IPS-15b (cell line): ENCODE results near the gene GREB1L.
"Not testable (repeated sequence)": the region's sequence is repeated elsewhere in the genome, so short reads cannot be mapped to it uniquely, and the experiment has no call there.

Experiments used
- H3K27me3 ChIP-seq: one replicate; pipeline ENCODE4 v1.6.1; 2013; ENCODE audit warnings: low read length; ENCODE audit not compliant: control insufficient read depth, insufficient read depth
- H3K36me3 ChIP-seq: one replicate; pipeline ENCODE4 v1.6.1; 2013; ENCODE audit warnings: low read length; ENCODE audit not compliant: control insufficient read depth, insufficient read depth
- H3K4me1 ChIP-seq: one replicate; pipeline ENCODE4 v1.6.1; 2013; ENCODE audit warnings: mild to moderate bottlenecking, low read length; ENCODE audit not compliant: control insufficient read depth, insufficient read depth
- H3K4me3 ChIP-seq: one replicate; pipeline ENCODE4 v1.5.1; 2013; ENCODE audit warnings: low read depth, low read length
- H3K9ac ChIP-seq: one replicate; pipeline ENCODE4 v1.6.1; 2013; ENCODE audit warnings: low read depth, mild to moderate bottlenecking, low read length
- H3K9me3 ChIP-seq: one replicate; pipeline ENCODE4 v1.6.1; 2013; ENCODE audit warnings: mild to moderate bottlenecking, low read length; ENCODE audit not compliant: control insufficient read depth, insufficient read depth

GREB1L gene

GRCh38 chr18:21295101-21295500 lies 53.1 kb downstream of the GREB1L start:
- Histone ChIP-seq H3K36me3 (no peaks in the 10 kb centered on the region), H3K4me3 (no peak overlapping the region), H3K27me3 (no peaks in the 10 kb centered on the region), H3K9ac (no peak overlapping the region), H3K4me1 (peaks cover 14% of the 10 kb centered on the region), H3K9me3 (no peaks in the 10 kb centered on the region)

GRCh38 chr18:21296045-21296444 lies 54.0 kb downstream of the GREB1L start:
- Histone ChIP-seq H3K9me3 (no peaks in the 10 kb centered on the region), H3K27me3 (no peaks in the 10 kb centered on the region), H3K4me1 (peaks cover 20% of the 10 kb centered on the region), H3K36me3 (no peaks in the 10 kb centered on the region), H3K4me3 (no peak overlapping the region), H3K9ac (no peak overlapping the region)

- peaks cover 34% of the 10 kb centered on the region for H3K4me1 ChIP-seq
- H3K9ac ChIP-seq, result no peak overlapping the region
- no peak overlapping the region for H3K4me3 ChIP-seq
- no peaks in the 10 kb centered on the region for H3K9me3 ChIP-seq
- no peaks in the 10 kb centered on the region for H3K36me3 ChIP-seq
- H3K27me3 ChIP-seq, result no peaks in the 10 kb centered on the region
These were observed 56.3 kb downstream of the GREB1L start for GRCh38 chr18:21298351-21298750.

- Histone ChIP-seq H3K36me3 (no peaks in the 10 kb centered on the region), H3K4me3 (no peak overlapping the region), H3K4me1 (peaks cover 34% of the 10 kb centered on the region), H3K9ac (no peak overlapping the region), H3K27me3 (no peaks in the 10 kb centered on the region), H3K9me3 (no peaks in the 10 kb centered on the region)
These were observed 58.2 kb downstream of the GREB1L start for GRCh38 chr18:21300035-21300907.

GRCh38 chr18:21300908-21301200 lies 58.8 kb downstream of the GREB1L start:
- H3K4me3 ChIP-seq, result no peak overlapping the region
- H3K9me3 ChIP-seq, result no peaks in the 10 kb centered on the region
- peaks cover 32% of the 10 kb centered on the region for H3K4me1 ChIP-seq
- no peak overlapping the region for H3K9ac ChIP-seq
- no peaks in the 10 kb centered on the region for H3K27me3 ChIP-seq
- no peaks in the 10 kb centered on the region for H3K36me3 ChIP-seq

GRCh38 chr18:21303445-21303844 lies 61.4 kb downstream of the GREB1L start:
- no peaks in the 10 kb centered on the region for H3K27me3 ChIP-seq
- H3K36me3 ChIP-seq, result no peaks in the 10 kb centered on the region
- H3K4me1 ChIP-seq, result peaks cover 27% of the 10 kb centered on the region
- no peak overlapping the region for H3K4me3 ChIP-seq
- no peaks in the 10 kb centered on the region for H3K9me3 ChIP-seq
- H3K9ac ChIP-seq, result no peak overlapping the region

- H3K4me3 ChIP-seq, result no peak overlapping the region
- peaks cover 27% of the 10 kb centered on the region for H3K4me1 ChIP-seq
- H3K27me3 ChIP-seq, result no peaks in the 10 kb centered on the region
- H3K9me3 ChIP-seq, result no peaks in the 10 kb centered on the region
- H3K36me3 ChIP-seq, result no peaks in the 10 kb centered on the region
- no peak overlapping the region for H3K9ac ChIP-seq
These were observed 61.9 kb downstream of the GREB1L start for GRCh38 chr18:21303895-21304294.

GRCh38 chr18:21305621-21306020 lies 63.6 kb downstream of the GREB1L start:
- no peak overlapping the region for H3K9ac ChIP-seq
- no peaks in the 10 kb centered on the region for H3K36me3 ChIP-seq
- H3K27me3 ChIP-seq, result no peaks in the 10 kb centered on the region
- H3K9me3 ChIP-seq, result no peaks in the 10 kb centered on the region
- peaks cover 24% of the 10 kb centered on the region for H3K4me1 ChIP-seq
- H3K4me3 ChIP-seq, result no peak overlapping the region

- Histone ChIP-seq H3K9ac (no peak overlapping the region), H3K9me3 (no peaks in the 10 kb centered on the region), H3K36me3 (no peaks in the 10 kb centered on the region), H3K27me3 (no peaks in the 10 kb centered on the region), H3K4me1 (peaks cover 19% of the 10 kb centered on the region), H3K4me3 (no peak overlapping the region)
These were observed 64.3 kb downstream of the GREB1L start for GRCh38 chr18:21306368-21306767.

- no peak overlapping the region for H3K9ac ChIP-seq
- no peaks in the 10 kb centered on the region for H3K27me3 ChIP-seq
- no peaks in the 10 kb centered on the region for H3K9me3 ChIP-seq
- H3K4me1 ChIP-seq, result peaks cover 12% of the 10 kb centered on the region
- no peak overlapping the region for H3K4me3 ChIP-seq
- no peaks in the 10 kb centered on the region for H3K36me3 ChIP-seq
These were observed 65.5 kb downstream of the GREB1L start for GRCh38 chr18:21307578-21307977.

GRCh38 chr18:21309248-21309647 lies 67.2 kb downstream of the GREB1L start:
- no peak overlapping the region for H3K9ac ChIP-seq
- no peaks in the 10 kb centered on the region for H3K27me3 ChIP-seq
- H3K36me3 ChIP-seq, result no peaks in the 10 kb centered on the region
- H3K4me1 ChIP-seq, result peaks cover 3% of the 10 kb centered on the region
- no peak overlapping the region for H3K4me3 ChIP-seq
- no peaks in the 10 kb centered on the region for H3K9me3 ChIP-seq

- H3K27me3 ChIP-seq, H3K9me3 ChIP-seq, H3K9ac ChIP-seq, H3K4me3 ChIP-seq, H3K36me3 ChIP-seq: not testable (repeated sequence)
- H3K4me1 ChIP-seq, result peaks cover 10% of the 10 kb centered on the region
These were observed 69.9 kb downstream of the GREB1L start for GRCh38 chr18:21311980-21312379.
